Measurements from ENCODE around the gene PSMD14. TPM values are rescaled to one million over a fixed set of nuclear protein-coding genes. Genes with fewer than 3 reads are reported as not detected.

PSMD14 gene
- total RNA-seq, 1 experiment from 2014 or later, result 83.7 TPM

DNA sequence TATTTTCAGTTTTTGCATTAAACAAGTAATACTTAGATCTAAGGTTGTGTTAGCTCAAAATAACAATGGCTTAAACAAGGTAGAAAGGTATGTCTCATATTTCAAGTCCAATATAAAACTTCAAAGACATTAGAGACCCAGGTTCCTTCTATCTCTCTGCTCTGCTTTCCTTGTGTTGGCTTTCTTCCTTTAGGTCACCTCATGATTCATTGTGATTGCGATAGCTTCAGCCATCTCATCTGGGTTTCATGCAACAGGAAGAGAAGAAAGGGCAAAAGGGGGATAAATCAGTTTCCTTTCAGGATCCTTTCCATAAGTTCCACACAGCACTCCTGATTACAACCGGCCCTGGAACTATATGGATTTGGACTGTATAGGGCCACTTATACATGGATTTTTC lies 91.9 kb downstream of the PSMD14 start:
- Histone ChIP-seq H3T11ph (ENCODE audit: low read length) (no peak overlapping the region), H3K9me3 (ENCODE audit: control insufficient read depth, low read depth, low read length) (no peaks in the 10 kb centered on the region), H3K27me3 (ENCODE audit: insufficient read depth, low read length) (no peaks in the 10 kb centered on the region), H4K20me1 (ENCODE audit: control insufficient read depth, insufficient read depth, insufficient read length) (no peaks in the 10 kb centered on the region), H3K23me2 (ENCODE audit: insufficient read length, low read depth, low read length, poor library complexity, severe bottlenecking) (no peaks in the 10 kb centered on the region), H2AK5ac (ENCODE audit: insufficient read length, low read length) (no peak overlapping the region), H3K79me1 (ENCODE audit: insufficient read depth, low read depth, low read length, poor library complexity, severe bottlenecking) (no peaks in the 10 kb centered on the region), H4K91ac (ENCODE audit: insufficient read length, low read depth, low read length) (no peak overlapping the region), H3K23ac (ENCODE audit: insufficient read length, low read depth, low read length) (no peak overlapping the region), H4K8ac (replicated peaks; ENCODE audit: insufficient read length, low read depth, low read length) (no peak overlapping the region), H2BK5ac (ENCODE audit: insufficient read length, low read length) (no peak overlapping the region), H2BK20ac (ENCODE audit: low read depth, low read length, poor library complexity, severe bottlenecking) (no peak overlapping the region), H3K14ac (ENCODE audit: insufficient read depth, low read length) (no peak overlapping the region), H3K27ac (ENCODE audit: insufficient read length, low read depth, low read length) (no peak overlapping the region), H2BK12ac (ENCODE audit: insufficient read length, low read depth, low read length) (no peak overlapping the region), H3K56ac (ENCODE audit: insufficient read length, low read depth, low read length) (no peak overlapping the region), H2BK120ac (ENCODE audit: low read depth, low read length, poor library complexity, severe bottlenecking) (no peak overlapping the region), H2AFZ (ENCODE audit: low read length) (no peak overlapping the region), H3K9ac (ENCODE audit: extremely low read depth, insufficient read length, low read length) (no peak overlapping the region), H3K79me2 (ENCODE audit: insufficient read depth, low read length) (no peaks in the 10 kb centered on the region), H4K5ac (ENCODE audit: insufficient read length, low read depth, low read length) (no peak overlapping the region), H3K18ac (ENCODE audit: insufficient read length, low read depth, low read length) (no peak overlapping the region), H3K4me1 (ENCODE audit: insufficient read depth, low read length) (no peaks in the 10 kb centered on the region), H3K4ac (ENCODE audit: low read depth, low read length) (no peak overlapping the region), H2BK15ac (ENCODE audit: low read depth, low read length) (no peak overlapping the region), H3K4me2 (ENCODE audit: insufficient read depth, insufficient read length, low read length) (no peak overlapping the region)
- Mint-ChIP-seq H3K27me3 (ENCODE audit: low read depth) (no peaks in the 10 kb centered on the region), H3K4me3 (no peak overlapping the region), H3K27ac (no peak overlapping the region; a peak in 1 of 7 replicates), H3K9me3 (no peaks in the 10 kb centered on the region), H3K36me3 (ENCODE audit: insufficient read depth in 1 of 3, low read depth in 3 of 3) (peaks cover 10 to 25% (median 24%) of the 10 kb centered on the region in 3 experiments; a peak in 6 of 7 replicates), H3K4me1 (peaks cover 3% of the 10 kb centered on the region in 2 experiments)
- WGBS (ENCODE audit: extremely low coverage, insufficient read length, low lambda C conversion rate), result no CpG with 5 or more reads among the region's 2 CpGs
- no peak for DNase-seq
- TF ChIP-seq, protein P1, sequence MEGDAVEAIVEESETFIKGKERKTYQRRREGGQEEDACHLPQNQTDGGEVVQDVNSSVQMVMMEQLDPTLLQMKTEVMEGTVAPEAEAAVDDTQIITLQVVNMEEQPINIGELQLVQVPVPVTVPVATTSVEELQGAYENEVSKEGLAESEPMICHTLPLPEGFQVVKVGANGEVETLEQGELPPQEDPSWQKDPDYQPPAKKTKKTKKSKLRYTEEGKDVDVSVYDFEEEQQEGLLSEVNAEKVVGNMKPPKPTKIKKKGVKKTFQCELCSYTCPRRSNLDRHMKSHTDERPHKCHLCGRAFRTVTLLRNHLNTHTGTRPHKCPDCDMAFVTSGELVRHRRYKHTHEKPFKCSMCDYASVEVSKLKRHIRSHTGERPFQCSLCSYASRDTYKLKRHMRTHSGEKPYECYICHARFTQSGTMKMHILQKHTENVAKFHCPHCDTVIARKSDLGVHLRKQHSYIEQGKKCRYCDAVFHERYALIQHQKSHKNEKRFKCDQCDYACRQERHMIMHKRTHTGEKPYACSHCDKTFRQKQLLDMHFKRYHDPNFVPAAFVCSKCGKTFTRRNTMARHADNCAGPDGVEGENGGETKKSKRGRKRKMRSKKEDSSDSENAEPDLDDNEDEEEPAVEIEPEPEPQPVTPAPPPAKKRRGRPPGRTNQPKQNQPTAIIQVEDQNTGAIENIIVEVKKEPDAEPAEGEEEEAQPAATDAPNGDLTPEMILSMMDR (conservative IDR thresholded peaks at IDR 0.05), result no peak
